H1 (cell line): ENCODE data around the gene LHPP. TPM values are rescaled to one million over a fixed set of nuclear protein-coding genes. Genes with fewer than 3 reads are reported as not detected.
A peak's percentile ranks its signal among the peaks of the same experiment; 100 is the strongest.

Experiments
- CTCF ChIA-PET: fragments of 300-600 bp; sonication (Branson Sonifier 250); formaldehyde crosslinking; loops from one replicate; lab custom pipeline; 2021; ENCODE audit not compliant: partially characterized antibody; lab: Charles Lee
- POLR2A ChIA-PET: fragments of 300-600 bp; sonication (Branson Sonifier 250); formaldehyde crosslinking; loops from one replicate; lab custom pipeline; 2021; ENCODE audit warnings: inconsistent platforms; ENCODE audit not compliant: partially characterized antibody; lab: Charles Lee
- DNase-seq, 2 experiments: peaks; one replicate each; pipeline versions ENCODE4 v3.0.0 to v3.0.0-alpha.2; 2010 to 2022; ENCODE audit warnings: low spot score in 2 of 2, low read depth in 1 of 2, mixed read lengths in 1 of 2
- FAIRE-seq: peaks from 2 replicates; lab custom pipeline; 2011; peaks lifted over from hg19 to GRCh38; lab: Jason Lieb, UNC
- H2AFZ ChIP-seq: 2 replicates; pipeline ENCODE4 v1.8.1; 2012; ENCODE audit warnings: low read length, inconsistent platforms
- H2AK5ac ChIP-seq: 2 replicates; pipeline ENCODE4 v1.6.1; 2013; ENCODE audit warnings: low read depth, low read length
- H2BK120ac ChIP-seq: replicated peaks from 2 replicates; pipeline ENCODE3; 2013; ENCODE audit warnings: low read depth, low read length, inconsistent platforms
- H2BK12ac ChIP-seq: 2 replicates; pipeline ENCODE4 v1.6.1; 2013; ENCODE audit warnings: low read depth, low read length
- H2BK15ac ChIP-seq: 2 replicates; pipeline ENCODE4 v1.6.1; 2013; ENCODE audit warnings: low read length
- H2BK20ac ChIP-seq: 2 replicates; pipeline ENCODE4 v1.6.1; 2013; ENCODE audit warnings: low read length
- H2BK5ac ChIP-seq: 2 replicates; pipeline ENCODE4 v1.6.1; 2013; ENCODE audit warnings: low read depth, low read length
- H3K14ac ChIP-seq: 2 replicates; pipeline ENCODE4 v1.6.1; 2013; ENCODE audit warnings: inconsistent platforms; ENCODE audit not compliant: insufficient read length
- H3K18ac ChIP-seq: 2 replicates; pipeline ENCODE4 v1.6.1; 2013; ENCODE audit warnings: low read length; ENCODE audit errors: extremely low read depth
- H3K23ac ChIP-seq: 2 replicates; pipeline ENCODE4 v1.6.1; 2013; ENCODE audit warnings: inconsistent platforms; ENCODE audit not compliant: insufficient read length
- H3K23me2 ChIP-seq: 2 replicates; pipeline ENCODE4 v1.6.1; 2013; ENCODE audit warnings: low read depth, low read length
- H3K27ac ChIP-seq: 2 replicates; pipeline ENCODE4 v1.6.1; 2011; ENCODE audit warnings: low read depth, low read length, inconsistent platforms
- H3K27me3 ChIP-seq, 4 experiments: replicated peaks in 1 of 4; 1 replicate in 1 of 4; 2 replicates in 3 of 4; pipeline versions ENCODE4 v1.6.1 to v1.8.1; 2011 to 2013; ENCODE audit warnings: low read length in 3 of 4, mild to moderate bottlenecking in 3 of 4, inconsistent platforms in 2 of 4, mixed read lengths in 2 of 4, moderate library complexity in 1 of 4; ENCODE audit not compliant: control insufficient read depth in 3 of 4, insufficient read depth in 3 of 4; ENCODE audit errors: extremely low read depth in 1 of 4
- H3K36me3 ChIP-seq, 4 experiments: 2 replicates each; pipeline versions ENCODE4 v1.6.1 to v1.8.1; 2011 to 2013; ENCODE audit warnings: mild to moderate bottlenecking in 4 of 4, low read length in 3 of 4, moderate library complexity in 2 of 4, control low read depth in 1 of 4, inconsistent platforms in 1 of 4; ENCODE audit not compliant: insufficient read depth in 4 of 4, control insufficient read depth in 2 of 4
- H3K4ac ChIP-seq: replicated peaks from 2 replicates; pipeline ENCODE3; 2013; ENCODE audit warnings: low read length, low read depth, mixed read lengths, inconsistent platforms; ENCODE audit not compliant: insufficient read length
- H3K4me1 ChIP-seq, 4 experiments: replicated peaks in 1 of 4; 1 replicate in 1 of 4; 2 replicates in 3 of 4; pipeline versions ENCODE4 v1.6.1 to v1.8.1; 2011 to 2013; ENCODE audit warnings: low read length in 3 of 4, inconsistent platforms in 2 of 4, mixed read lengths in 1 of 4; ENCODE audit not compliant: insufficient read depth in 4 of 4, control insufficient read depth in 3 of 4
- H3K4me2 ChIP-seq, 2 experiments: 2 replicates each; pipeline versions ENCODE4 v1.6.1 to v1.8.1; 2011 to 2013; ENCODE audit warnings: low read depth in 2 of 2, low read length in 2 of 2, control low read depth in 1 of 2, inconsistent platforms in 1 of 2, mild to moderate bottlenecking in 1 of 2; ENCODE audit not compliant: insufficient read depth in 1 of 2
- H3K4me3 ChIP-seq, 4 experiments: fragments of 200-600, 300-600 bp in 1 of 4; sonication (generic), shearing (Covaris generic), sonication (Bioruptor Twin) in 1 of 4; 2 replicates each; pipeline versions ENCODE4 v1.5.1 to v1.8.1; 2011 to 2016; ENCODE audit warnings: low read length in 4 of 4, low read depth in 3 of 4, control low read depth in 2 of 4, inconsistent platforms in 2 of 4, mild to moderate bottlenecking in 2 of 4, mixed read lengths in 1 of 4, moderate library complexity in 1 of 4; ENCODE audit not compliant: insufficient read depth in 2 of 4; ENCODE audit errors: extremely low read depth in 1 of 4
- H3K56ac ChIP-seq: replicated peaks from 2 replicates; pipeline ENCODE3; 2013; ENCODE audit warnings: low read depth, mild to moderate bottlenecking, mixed read lengths, low read length, inconsistent platforms; ENCODE audit not compliant: insufficient read length
- H3K79me1 ChIP-seq: 2 replicates; pipeline ENCODE4 v1.6.1; 2013; ENCODE audit warnings: low read depth, low read length, control low read depth
- H3K79me2 ChIP-seq, 2 experiments: 2 replicates each; pipeline versions ENCODE4 v1.6.1 to v1.8.1; 2012 to 2013; ENCODE audit warnings: low read length in 2 of 2, mild to moderate bottlenecking in 2 of 2, inconsistent platforms in 1 of 2; ENCODE audit not compliant: insufficient read depth in 2 of 2, control insufficient read depth in 1 of 2
- H3K9ac ChIP-seq, 4 experiments: replicated peaks in 1 of 4; 1 replicate in 1 of 4; 2 replicates in 3 of 4; pipeline versions ENCODE4 v1.6.1 to v1.8.1; 2011 to 2013; ENCODE audit warnings: low read depth in 3 of 4, low read length in 3 of 4, control low read depth in 2 of 4, mild to moderate bottlenecking in 2 of 4, moderate library complexity in 2 of 4, inconsistent platforms in 1 of 4; ENCODE audit errors: extremely low read depth in 1 of 4
- H3K9me3 ChIP-seq, 2 experiments: 2 replicates each; pipeline versions ENCODE4 v1.6.1 to v1.8.1; 2012 to 2013; ENCODE audit warnings: mild to moderate bottlenecking in 2 of 2, moderate library complexity in 2 of 2, control low read depth in 1 of 2, inconsistent platforms in 1 of 2, low read depth in 1 of 2, low read length in 1 of 2, mixed read lengths in 1 of 2; ENCODE audit not compliant: insufficient read depth in 2 of 2
- H4K20me1 ChIP-seq, 2 experiments: replicated peaks in 1 of 2; 2 replicates each; pipeline versions ENCODE3 to v1.8.1; 2011 to 2013; ENCODE audit warnings: inconsistent platforms in 2 of 2, low read length in 2 of 2, mild to moderate bottlenecking in 1 of 2; ENCODE audit not compliant: insufficient read depth in 2 of 2, control insufficient read depth in 1 of 2
- H4K5ac ChIP-seq: 2 replicates; pipeline ENCODE4 v1.6.1; 2013; ENCODE audit warnings: low read length, low read depth, mixed read lengths, inconsistent platforms; ENCODE audit not compliant: insufficient read length
- H4K8ac ChIP-seq: 2 replicates; pipeline ENCODE4 v1.8.0; 2013; ENCODE audit warnings: mild to moderate bottlenecking, moderate library complexity, low read length, inconsistent platforms; ENCODE audit not compliant: insufficient read depth; ENCODE audit errors: extremely low read depth
- H4K91ac ChIP-seq: replicated peaks from 2 replicates; pipeline ENCODE3; 2013; ENCODE audit warnings: low read length, mixed read lengths, inconsistent platforms; ENCODE audit not compliant: insufficient read length
- BACH1 ChIP-seq: IDR thresholded peaks from 2 replicates; pipeline ENCODE4 v1.6.1; 2012; ENCODE audit warnings: low read length, improper control_type of control experiment
- EZH2 ChIP-seq: fragments of 200-600 bp; sonication (generic); IDR thresholded peaks from 2 replicates; pipeline ENCODE4 v1.7.1; 2012; ENCODE audit warnings: low read depth, mild to moderate bottlenecking, moderate library complexity, low read length, inconsistent platforms; ENCODE audit not compliant: severe bottlenecking
- MAFK ChIP-seq: IDR thresholded peaks from 2 replicates; pipeline ENCODE4 v1.6.1; 2012; ENCODE audit warnings: low read depth, mild to moderate bottlenecking, improper control_type of control experiment, low read length
- NANOG ChIP-seq: IDR thresholded peaks from 2 replicates; pipeline ENCODE4 v1.6.1; 2011; ENCODE audit warnings: low read length, low read depth, mild to moderate bottlenecking, inconsistent platforms; ENCODE audit not compliant: insufficient read depth, poor library complexity, severe bottlenecking
- POLR2AphosphoS5 ChIP-seq: IDR thresholded peaks from 2 replicates; pipeline ENCODE4 v1.6.1; 2011; ENCODE audit warnings: low read depth, low read length
- SRF ChIP-seq: IDR thresholded peaks from 2 replicates; pipeline ENCODE4 v1.6.1; 2011; ENCODE audit warnings: mild to moderate bottlenecking, low read depth, low read length, moderate library complexity
- WGBS, 2 experiments: shearing (Covaris generic) in 1 of 2; methylation state at CpG; one replicate each; pipeline versions ENCODE4 v1.1.6 to v1.1.7; 2013 to 2015; ENCODE audit warnings: low lambda C conversion rate in 2 of 2, mixed read lengths in 2 of 2, inconsistent platforms in 1 of 2, low coverage in 1 of 2, missing lambda C conversion rate in 1 of 2; ENCODE audit not compliant: insufficient replicate concordance in 2 of 2, insufficient coverage in 1 of 2, insufficient read length in 1 of 2; ENCODE audit errors: extremely low coverage in 1 of 2, missing lambda C conversion rate in 1 of 2; 5-methylcytosine and 5-hydroxymethylcytosine counted together
- polyA plus RNA-seq, 7 experiments: library from polyadenylated mRNA; depleted of rRNA in 3 of 7; stranded (reverse) in 5 of 7; unstranded in 2 of 7; fragments of >200 nt in 5 of 7; fragments of 200-250 nt in 2 of 7; gene quantifications; 1 replicate in 5 of 7; 2 replicates in 1 of 7; 4 replicates in 1 of 7; pipeline versions ENCODE4 v1.2.1 to v1.2.3, GENCODE V29; 2011 to 2013; ENCODE audit warnings: missing spikeins in 2 of 7, mixed read lengths in 2 of 7
- total RNA-seq: library from RNA; stranded (reverse); fragmentation: NEBNext Ultra II Directional; extraction: Animal tissue kit (Norgen Biotek cat#: 25700); gene quantifications from 2 replicates; pipeline ENCODE4 v1.2.1, GENCODE V29; 2021

LHPP gene
- total and polyA plus RNA-seq, 2 of the 8 experiments (the other 6 are each of a cell fraction or from before 2014, with no cell fraction given), result 26.0 to 45.0 TPM

DNA sequence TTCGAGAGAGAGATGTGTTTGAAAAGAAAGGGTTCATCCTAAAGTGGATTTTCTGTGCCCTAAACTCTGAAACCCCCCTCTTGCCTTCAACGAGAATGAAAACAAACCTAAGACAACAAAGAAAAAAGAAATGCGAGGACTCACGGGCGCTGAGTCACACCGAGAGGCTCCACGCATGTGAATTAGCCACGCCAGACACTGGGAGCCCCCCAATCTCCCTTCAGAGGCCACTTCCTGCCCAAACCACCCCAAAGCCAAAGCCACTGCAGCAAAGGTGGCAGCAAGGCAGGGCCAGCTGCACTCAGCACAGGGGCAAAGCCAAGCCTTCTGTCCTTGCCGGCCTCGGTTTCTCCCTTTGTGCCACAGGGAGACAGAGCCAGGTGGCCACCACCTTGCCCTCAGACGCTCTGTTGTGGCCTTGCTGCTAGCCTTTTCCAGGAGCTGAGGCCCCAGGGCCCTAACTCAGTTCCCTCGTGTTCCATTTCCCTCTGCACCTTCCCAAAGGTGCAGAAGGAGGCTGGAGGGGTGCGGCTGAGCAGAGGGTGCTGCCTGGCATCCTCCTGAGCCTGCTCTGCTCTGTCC is 189.3 kb downstream of the LHPP start:
- WGBS, 2 experiments, result 65% methylated on average over 13 of the region's 13 CpGs; no CpG with 5 or more reads in 1 of the 2 experiments
- TF ChIP-seq MAFK, result peak; percentile 12; the same call in 1 of the 2 replicates
- no peak for TF ChIP-seq EZH2
- no peak for TF ChIP-seq NANOG
- TF ChIP-seq BACH1, result peak; percentile 16; the same call in 1 of the 2 replicates
- TF ChIP-seq SRF, result no peak
- no peak for TF ChIP-seq POLR2AphosphoS5
- FAIRE-seq, result no peak

More for the DNA sequence above, 189.3 kb downstream of the LHPP start:
- Histone ChIP-seq H2BK15ac (peak overlapping the region; percentile 72; the same call in 1 of the 2 replicates), H4K5ac (no peak overlapping the region), H2BK5ac (peak overlapping the region; percentile 88), H3K4me3 (0 out of 8 replicates have a peak overlapping the region, but pooled peaks of 1 of the 4 experiments have one; percentile 2), H3K18ac (peak overlapping the region; percentile 68), H4K91ac (peak overlapping the region; percentile 77), H3K23ac (no peak overlapping the region), H3K56ac (no peak overlapping the region), H3K27me3 (no peaks in the 10 kb centered on the region), H3K79me2 (no peaks in the 10 kb centered on the region), H4K8ac (peak overlapping the region; percentile 78; the same call in 1 of the 2 replicates), H3K4me1 (peaks cover 0 to 27% (median 15%) of the 10 kb centered on the region in 4 experiments; a peak in 6 of 7 replicates), H3K4me2 (peak overlapping the region; percentile 16 to 42; a peak in 2 of 4 replicates), H2BK120ac (peak overlapping the region; percentile 52), H3K23me2 (no peaks in the 10 kb centered on the region), H2BK12ac (peak overlapping the region; percentile 95), H2BK20ac (peak overlapping the region; percentile 95; the same call in 1 of the 2 replicates), H4K20me1 (peaks cover 0 to 6% of the 10 kb centered on the region in 2 experiments), H3K9ac (no peak overlapping the region; a peak in 1 of 7 replicates), H2AFZ (no peak overlapping the region), H2AK5ac (peak overlapping the region; percentile 91; the same call in 1 of the 2 replicates), H3K4ac (peak overlapping the region; percentile 45), H3K14ac (no peak overlapping the region), H3K36me3 (no peaks in the 10 kb centered on the region), H3K79me1 (no peaks in the 10 kb centered on the region; the same call in 1 of the 2 replicates), H3K9me3 (no peaks in the 10 kb centered on the region), H3K27ac (peak overlapping the region; percentile 13; the same call in 1 of the 2 replicates)
- ChIA-PET POLR2A (no interaction called here), CTCF (interaction anchor here (1.1 to 3.9 kb wide), 6 partner anchors 9 to 104 kb away, joined by 3 to 18 read pairs (median 5); no protein-coding TSS in a partner anchor)
- DNase-seq, result no peak
